PFSK-1 (cell line): ENCODE measurements around the gene NRP2.

Source experiments
- FOXP2 ChIP-seq: optimal IDR thresholded peaks from 2 replicates; pipeline ENCODE3; 2011; ENCODE audit warnings: borderline replicate concordance, control low read depth, inconsistent platforms; ENCODE audit not compliant: insufficient read depth; ENCODE audit errors: extremely low read length, extremely low read depth
- POLR2AphosphoS5 ChIP-seq: IDR thresholded peaks from 2 replicates; pipeline ENCODE4 v1.6.1; 2012; ENCODE audit warnings: low read depth, mild to moderate bottlenecking, control low read depth, low read length, moderate library complexity
- SIN3A ChIP-seq: IDR thresholded peaks from 2 replicates; pipeline ENCODE4 v1.6.1; 2012; ENCODE audit warnings: mild to moderate bottlenecking, low read length, moderate library complexity, borderline replicate concordance; ENCODE audit not compliant: insufficient read depth
- TAF1 ChIP-seq: IDR thresholded peaks from 2 replicates; pipeline ENCODE4 v1.6.1; 2012; ENCODE audit warnings: low read length, control low read depth, borderline replicate concordance; ENCODE audit not compliant: insufficient read depth
- TF ChIP-seq, protein P1 (sequence below), 2 experiments: IDR thresholded peaks; 2 replicates each; pipeline versions ENCODE4 v1.6.1 to v1.8.0; 2011 to 2012; ENCODE audit warnings: low read depth in 2 of 2, low read length in 2 of 2, control low read depth in 1 of 2, inconsistent platforms in 1 of 2, mild to moderate bottlenecking in 1 of 2, moderate library complexity in 1 of 2; ENCODE audit not compliant: insufficient read depth in 1 of 2

Gene NRP2

DNA sequence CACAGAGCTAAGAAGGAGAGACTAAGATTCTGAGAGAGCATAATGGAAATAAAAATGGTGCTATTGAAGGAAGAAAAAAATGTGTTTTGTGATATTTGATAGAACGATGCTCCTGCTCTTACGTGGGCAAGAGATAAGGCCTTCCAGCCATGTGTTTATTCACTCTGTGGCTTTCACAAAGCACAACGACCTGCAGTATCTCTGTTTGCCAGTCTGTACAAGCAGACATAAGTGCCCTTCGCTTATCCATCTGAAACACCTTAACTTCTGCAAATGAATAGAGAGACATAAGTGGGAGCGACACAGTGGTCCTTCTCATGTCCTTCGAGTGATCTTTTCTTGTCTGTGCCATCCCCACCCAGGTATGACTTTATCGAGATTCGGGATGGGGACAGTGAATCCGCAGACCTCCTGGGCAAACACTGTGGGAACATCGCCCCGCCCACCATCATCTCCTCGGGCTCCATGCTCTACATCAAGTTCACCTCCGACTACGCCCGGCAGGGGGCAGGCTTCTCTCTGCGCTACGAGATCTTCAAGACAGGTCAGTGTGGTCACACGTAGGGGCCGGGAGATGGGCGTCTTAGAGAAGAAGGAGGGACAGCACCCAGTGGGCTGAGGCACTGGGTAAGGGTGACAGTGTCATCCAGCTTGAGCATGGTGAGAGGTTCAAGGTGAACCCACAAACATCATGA lies 33.7 kb downstream of the NRP2 start:
- TF ChIP-seq, protein P1, sequence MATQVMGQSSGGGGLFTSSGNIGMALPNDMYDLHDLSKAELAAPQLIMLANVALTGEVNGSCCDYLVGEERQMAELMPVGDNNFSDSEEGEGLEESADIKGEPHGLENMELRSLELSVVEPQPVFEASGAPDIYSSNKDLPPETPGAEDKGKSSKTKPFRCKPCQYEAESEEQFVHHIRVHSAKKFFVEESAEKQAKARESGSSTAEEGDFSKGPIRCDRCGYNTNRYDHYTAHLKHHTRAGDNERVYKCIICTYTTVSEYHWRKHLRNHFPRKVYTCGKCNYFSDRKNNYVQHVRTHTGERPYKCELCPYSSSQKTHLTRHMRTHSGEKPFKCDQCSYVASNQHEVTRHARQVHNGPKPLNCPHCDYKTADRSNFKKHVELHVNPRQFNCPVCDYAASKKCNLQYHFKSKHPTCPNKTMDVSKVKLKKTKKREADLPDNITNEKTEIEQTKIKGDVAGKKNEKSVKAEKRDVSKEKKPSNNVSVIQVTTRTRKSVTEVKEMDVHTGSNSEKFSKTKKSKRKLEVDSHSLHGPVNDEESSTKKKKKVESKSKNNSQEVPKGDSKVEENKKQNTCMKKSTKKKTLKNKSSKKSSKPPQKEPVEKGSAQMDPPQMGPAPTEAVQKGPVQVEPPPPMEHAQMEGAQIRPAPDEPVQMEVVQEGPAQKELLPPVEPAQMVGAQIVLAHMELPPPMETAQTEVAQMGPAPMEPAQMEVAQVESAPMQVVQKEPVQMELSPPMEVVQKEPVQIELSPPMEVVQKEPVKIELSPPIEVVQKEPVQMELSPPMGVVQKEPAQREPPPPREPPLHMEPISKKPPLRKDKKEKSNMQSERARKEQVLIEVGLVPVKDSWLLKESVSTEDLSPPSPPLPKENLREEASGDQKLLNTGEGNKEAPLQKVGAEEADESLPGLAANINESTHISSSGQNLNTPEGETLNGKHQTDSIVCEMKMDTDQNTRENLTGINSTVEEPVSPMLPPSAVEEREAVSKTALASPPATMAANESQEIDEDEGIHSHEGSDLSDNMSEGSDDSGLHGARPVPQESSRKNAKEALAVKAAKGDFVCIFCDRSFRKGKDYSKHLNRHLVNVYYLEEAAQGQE (IDR thresholded peaks at IDR 0.05; ENCODE audit: insufficient read depth in 1 of 2, low read depth in 2 of 2, low read length in 2 of 2): no peak
- TF ChIP-seq POLR2AphosphoS5 (no peak), SIN3A (no peak), FOXP2 (no peak), TAF1 (no peak)

DNA sequence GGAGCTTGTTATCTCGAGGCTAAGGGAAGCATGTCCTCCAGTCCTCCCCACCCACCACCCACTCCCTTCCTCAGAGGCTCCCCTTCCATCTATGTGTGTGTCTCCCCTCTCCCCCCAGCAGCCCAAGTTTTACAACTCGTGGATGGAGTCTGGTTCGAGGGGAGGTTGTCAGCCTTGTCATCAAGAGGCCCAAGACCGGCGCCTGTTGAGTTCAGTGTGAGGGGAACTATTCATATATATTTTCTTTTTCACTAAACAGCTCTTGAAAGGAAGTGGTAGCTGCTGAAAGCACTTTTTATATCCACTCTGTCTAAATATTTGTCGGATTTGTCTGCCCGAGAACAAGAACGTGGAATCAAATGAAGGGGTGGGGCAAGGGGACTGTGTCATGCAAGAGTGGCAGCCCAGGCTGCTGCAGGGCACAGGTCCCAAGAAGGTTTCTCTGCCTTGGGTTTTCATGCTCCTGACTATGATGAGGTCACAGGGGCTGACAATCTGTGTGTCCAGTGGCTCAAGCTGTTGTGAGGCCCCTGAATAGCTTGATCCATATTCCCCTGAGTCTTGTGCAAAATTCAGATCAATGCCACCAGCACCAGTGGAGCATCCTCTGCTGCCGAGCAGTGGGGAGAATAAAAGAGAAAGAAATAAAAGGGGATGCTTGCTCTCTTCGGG lies 35.0 kb downstream of the NRP2 start:
- TF ChIP-seq FOXP2: no peak
- TF ChIP-seq TAF1: no peak
- TF ChIP-seq, protein P1 (IDR thresholded peaks at IDR 0.05; ENCODE audit: insufficient read depth in 1 of 2, low read depth in 2 of 2, low read length in 2 of 2): no peak
- no peak for TF ChIP-seq SIN3A
- no peak for TF ChIP-seq POLR2AphosphoS5

DNA sequence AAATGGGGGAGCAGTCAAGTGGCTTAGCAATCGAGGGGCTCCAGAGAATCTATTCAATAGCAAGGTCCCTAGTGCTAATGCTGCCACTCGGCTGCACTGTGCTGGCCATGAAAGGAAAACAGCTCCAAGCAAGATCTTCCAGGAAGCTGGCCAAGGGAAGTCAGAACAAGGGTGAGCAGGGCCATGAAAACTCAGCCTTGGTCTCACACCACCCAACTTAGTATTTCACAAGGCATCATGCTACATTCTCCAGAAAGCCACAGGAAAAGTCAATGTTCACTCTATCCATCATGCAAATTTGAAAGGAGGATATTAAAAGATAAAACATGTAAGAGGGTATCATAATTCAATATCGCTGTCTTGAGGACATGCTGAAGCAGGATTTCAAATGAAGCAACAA lies 35.7 kb downstream of the NRP2 start:
- TF ChIP-seq, protein P1 (IDR thresholded peaks at IDR 0.05; ENCODE audit: insufficient read depth in 1 of 2, low read depth in 2 of 2, low read length in 2 of 2): no peak
- TF ChIP-seq POLR2AphosphoS5: no peak
- TF ChIP-seq TAF1: no peak
- TF ChIP-seq FOXP2: no peak
- no peak for TF ChIP-seq SIN3A

DNA sequence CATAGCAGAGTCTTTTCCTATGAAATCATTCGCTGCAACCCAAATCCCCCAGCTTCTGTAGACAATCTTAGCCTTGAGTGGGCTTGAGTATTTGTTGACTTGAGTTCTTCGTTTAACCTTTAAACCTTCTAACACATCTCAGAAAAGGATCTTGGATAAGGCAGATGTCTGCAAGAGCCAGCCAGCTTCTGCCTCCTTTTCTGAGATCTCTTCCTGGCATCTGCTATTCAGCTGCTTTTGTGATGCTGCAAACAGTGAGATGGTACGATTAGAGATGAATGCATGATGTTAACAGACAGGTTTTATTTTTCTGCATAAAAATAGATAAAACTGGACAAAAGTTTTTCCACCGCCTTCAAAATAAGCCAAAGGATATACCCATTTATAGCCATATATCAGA lies 37.5 kb downstream of the NRP2 start:
- TF ChIP-seq FOXP2 (no peak), TAF1 (no peak)

DNA sequence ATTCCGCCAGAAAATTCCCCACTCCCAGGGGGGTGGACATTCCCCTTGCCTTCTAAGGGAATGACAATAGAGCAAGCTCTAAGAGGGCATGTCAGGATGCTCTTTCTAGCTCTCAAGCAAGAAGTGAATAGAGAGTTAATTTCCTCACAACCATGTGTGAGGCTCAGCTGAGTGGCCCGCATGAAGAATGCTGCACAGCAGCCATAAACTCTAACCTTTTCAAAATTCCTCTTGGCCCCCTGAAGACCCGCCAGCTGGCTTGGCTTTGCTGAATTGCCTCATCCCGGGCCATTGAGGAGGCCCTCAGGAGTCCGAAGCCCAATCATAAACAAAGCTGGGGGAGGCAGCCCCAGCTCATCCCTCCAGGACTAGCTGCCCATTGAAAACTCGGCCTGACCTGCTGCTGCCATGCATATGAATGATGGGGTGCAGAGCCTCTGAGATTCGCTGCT lies 38.2 kb downstream of the NRP2 start:
- TF ChIP-seq POLR2AphosphoS5: no peak
- TF ChIP-seq FOXP2: no peak
- TF ChIP-seq, protein P1 (IDR thresholded peaks at IDR 0.05; ENCODE audit: insufficient read depth in 1 of 2, low read depth in 2 of 2, low read length in 2 of 2): no peak
- TF ChIP-seq TAF1: no peak
- no peak for TF ChIP-seq SIN3A
